GM18867 (cell line): Measurements from ENCODE around the gene RNF2.
A peak's percentile ranks its signal among the peaks of the same experiment; 100 is the strongest.
"Not testable (repeated sequence)": the region's sequence is repeated elsewhere in the genome, so short reads cannot be mapped to it uniquely, and the experiment has no call there.

Experiments used
- ATAC-seq: cut with Tn5 transposase; IDR thresholded peaks from one replicate; pipeline ENCODE4 v1.9.1; 2021; ENCODE audit warnings: mild to moderate bottlenecking, moderate library complexity; ENCODE audit not compliant: unreplicated experiment

The RNF2 gene

DNA sequence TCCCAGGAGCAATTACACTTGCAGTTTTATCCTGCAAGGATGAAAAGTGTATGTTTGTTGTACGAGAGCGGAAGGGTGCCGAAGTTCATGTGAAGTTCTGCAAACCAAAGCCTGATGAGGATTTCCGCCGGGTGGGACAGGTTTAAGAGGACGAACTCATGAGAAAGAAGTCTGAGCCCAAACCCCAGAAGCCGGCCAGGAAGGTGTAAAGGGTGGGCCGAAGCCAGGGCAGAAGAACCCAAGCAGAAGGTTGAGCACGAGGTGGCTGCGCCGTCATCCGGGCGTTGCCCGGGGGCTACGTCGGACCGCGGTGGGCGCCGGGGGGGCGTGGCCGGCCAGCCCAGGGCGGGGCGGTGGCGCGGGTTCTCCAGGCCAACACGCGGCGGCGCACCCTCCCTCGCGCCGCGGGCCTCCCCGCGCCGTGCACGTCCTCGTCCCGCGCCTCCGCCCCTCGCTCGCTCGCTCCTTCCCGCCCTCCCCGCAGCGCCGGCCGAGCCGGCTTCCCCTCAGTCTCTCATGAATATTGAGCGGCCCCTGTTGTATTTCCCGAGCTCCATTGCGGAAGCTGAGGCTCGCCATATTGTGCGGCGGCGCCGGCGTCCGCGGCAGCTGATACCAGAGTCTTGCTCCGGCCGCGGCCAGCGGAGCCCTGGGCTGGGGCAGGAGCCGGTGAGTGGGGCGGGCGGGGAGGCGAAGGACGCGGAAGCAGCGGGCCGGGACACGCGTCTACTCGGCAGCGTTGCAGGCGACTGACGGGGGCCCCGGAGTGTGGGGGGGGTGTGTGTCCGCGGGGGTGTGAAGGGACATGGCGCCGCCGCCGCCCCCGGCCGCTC is at the start of gene RNF2:
Gene RNF2 (plus strand): TSS at position 578 of the 833 bp plus-strand sequence. CDS start 41,996 bp downstream, outside the sequence.
- ATAC-seq = peak; percentile 93

DNA sequence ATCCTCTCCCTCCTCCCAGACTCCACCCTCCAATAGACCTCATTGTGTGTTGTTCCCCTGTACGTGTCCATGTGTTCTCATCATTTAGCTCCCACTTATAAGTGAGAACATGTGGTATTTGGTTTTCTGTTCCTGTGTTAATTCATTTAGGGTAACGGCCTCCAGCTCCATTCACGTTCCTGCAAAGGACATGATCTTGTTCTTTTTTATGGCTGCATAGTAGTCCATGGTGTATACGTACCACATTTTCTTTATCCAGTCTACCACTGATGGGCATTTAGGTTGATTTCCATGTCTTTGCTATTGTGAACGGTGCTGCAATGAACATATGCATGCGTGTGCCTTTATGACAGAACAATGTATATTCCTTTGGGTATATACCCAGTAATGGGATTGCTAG is 45.4 kb upstream of the RNF2 start:
- ATAC-seq = not testable (repeated sequence)

DNA sequence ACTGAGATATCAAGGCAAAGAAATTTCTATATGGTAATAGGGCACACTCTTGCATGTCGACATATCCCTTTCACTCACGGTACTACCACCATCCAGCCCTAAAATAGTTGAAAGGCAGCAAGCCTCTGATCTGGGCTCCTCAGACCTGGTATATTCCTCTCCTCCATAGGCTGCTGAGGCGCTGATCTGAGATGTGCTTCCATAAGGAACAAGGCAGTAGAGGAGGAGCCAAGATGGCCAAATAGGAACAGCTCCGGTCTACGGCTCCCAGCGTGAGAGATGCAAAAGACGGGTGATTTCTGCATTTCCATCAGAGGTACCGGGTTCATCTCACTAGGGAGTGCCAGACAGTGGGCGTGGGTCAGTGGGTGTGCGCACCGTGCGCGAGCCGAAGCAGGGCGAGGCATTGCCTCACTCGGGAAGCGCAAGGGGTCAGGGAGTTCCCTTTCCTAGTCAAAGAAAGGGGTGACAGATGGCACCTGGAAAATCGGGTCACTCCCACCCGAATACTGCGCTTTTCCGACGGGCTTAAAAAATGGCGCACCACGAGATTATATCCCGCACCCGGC is 44.0 kb upstream of the RNF2 start:
- not testable (repeated sequence) for ATAC-seq

DNA sequence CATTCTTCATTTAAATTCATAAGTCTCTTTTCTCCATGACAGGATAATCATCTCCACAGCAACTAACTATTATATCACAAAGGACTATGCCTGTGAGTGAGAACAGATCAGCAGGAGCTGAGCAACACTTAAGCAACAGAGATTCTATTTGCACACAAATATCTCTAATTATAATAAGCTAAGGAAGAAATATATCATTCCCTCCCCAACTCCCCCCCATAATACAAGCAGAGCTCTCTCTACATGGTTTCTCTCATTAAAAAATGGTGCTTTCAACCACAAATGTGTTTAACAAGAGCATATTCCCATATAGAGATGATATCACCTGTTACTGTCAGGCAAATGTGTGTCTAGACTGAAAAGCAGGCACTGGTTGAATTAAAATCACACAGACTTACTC is 36.5 kb upstream of the RNF2 start:
- no peak for ATAC-seq

DNA sequence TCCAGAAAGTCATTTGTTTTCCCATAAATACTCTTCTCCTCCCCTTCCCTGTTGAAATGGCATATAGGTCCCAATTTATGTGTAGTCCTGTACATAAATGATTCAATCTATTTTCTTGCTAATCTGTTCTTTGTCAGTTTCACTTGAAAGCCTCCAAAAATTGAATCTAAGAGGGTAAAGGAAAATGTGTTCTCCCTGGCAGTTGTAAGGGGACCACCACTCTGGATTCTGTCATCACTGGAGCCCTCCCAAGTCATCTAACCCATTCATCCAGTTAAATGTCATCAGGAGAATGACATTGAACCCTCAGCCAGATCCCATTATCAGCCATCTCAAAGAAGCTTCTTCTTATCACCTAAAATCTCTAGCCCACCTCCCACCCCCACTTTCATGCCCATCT is 35.0 kb upstream of the RNF2 start:
- ATAC-seq = no peak

DNA sequence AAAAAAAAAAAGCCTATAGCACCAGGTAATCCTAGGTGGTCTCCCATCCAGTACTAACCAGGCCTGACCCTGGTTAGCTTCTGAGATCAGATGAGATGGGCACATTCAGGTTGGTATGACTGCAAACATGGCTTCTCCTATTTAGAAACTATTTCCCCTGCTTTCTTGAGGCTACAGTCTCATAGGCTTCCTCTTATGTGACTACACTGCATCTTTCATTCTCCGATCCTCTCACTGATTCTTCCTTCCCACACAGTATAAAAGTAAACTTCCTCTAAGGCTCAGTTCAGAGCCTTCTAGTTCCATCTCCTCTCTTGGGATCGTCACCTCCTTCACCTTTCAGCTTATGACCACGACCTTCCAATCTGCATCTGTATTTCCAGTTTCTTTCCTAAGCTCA is 30.4 kb upstream of the RNF2 start:
- ATAC-seq = no peak

DNA sequence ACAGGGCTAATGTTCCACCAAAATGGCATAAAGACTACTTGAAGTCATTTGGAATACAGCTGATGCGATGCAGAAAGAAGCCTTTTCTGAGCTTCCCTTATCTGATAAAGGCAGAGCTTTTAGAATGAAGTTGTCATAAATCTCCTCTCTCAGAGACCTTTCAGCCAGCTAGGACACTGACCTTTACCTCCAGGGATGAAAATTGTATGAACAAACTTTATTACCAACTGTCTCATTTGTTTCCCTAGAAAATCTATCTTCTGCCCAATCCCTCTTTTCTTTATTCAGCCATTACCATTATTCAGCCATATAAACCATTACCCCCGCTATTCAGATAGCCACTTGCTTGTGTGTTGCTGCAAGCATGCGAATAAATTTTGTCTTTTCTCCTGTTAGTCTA is 29.7 kb upstream of the RNF2 start:
- ATAC-seq = no peak

DNA sequence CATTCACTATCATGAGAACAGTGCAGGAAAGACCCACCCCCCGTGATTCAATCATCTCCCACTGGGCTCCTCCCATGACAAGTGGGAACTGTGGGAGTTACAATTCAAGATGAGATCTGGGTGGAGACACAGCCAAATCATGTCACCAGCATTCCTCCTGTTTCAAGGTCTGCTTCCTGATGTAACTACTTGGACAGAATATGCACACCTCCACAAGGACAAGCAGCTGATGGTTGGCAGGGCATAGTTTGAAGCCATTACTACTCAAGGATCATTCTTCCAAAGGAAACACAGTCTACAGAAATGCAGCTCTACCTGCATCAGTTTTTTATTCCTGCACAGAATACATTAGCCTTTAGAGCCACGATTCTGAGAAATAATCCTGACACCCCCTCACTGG is 28.5 kb upstream of the RNF2 start:
- ATAC-seq = no peak

DNA sequence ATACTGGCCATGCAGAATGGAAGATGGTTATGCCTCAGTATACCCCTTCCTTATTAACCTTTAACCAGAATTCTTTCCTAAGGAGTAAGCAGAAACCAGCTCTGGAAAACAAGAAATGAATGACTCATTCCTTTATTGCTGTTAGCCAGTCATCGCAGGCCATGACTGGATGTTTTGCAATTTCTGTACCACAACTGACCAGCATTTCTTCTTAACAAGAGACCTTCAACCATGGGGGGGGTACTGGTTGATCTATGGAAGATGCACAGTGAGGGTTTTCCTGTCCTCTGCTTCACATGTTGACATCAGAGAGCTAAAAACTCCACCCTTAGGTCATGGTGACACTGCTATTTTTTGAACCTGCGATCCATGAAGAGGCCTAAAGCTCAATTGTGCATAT is 28.0 kb upstream of the RNF2 start:
- no peak for ATAC-seq

DNA sequence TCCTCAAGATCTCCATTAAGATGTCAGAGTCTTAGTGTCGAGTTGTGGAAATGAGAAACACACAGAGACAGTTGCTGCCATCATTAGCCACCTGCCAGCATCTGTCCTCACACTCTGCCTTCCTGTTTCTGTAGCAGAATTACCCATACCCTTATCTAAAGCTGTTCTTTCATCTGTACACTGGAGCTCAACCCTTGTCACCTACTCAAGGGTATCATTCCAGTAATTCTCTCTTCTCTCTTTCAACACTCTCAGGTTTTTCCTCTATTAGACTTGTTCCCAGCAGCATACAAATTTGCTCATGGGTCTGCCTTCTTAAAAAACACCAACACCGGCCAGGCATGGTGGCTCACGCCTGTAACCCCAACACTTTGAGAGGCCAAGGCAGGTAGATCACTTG is 27.4 kb upstream of the RNF2 start:
- ATAC-seq = no peak

DNA sequence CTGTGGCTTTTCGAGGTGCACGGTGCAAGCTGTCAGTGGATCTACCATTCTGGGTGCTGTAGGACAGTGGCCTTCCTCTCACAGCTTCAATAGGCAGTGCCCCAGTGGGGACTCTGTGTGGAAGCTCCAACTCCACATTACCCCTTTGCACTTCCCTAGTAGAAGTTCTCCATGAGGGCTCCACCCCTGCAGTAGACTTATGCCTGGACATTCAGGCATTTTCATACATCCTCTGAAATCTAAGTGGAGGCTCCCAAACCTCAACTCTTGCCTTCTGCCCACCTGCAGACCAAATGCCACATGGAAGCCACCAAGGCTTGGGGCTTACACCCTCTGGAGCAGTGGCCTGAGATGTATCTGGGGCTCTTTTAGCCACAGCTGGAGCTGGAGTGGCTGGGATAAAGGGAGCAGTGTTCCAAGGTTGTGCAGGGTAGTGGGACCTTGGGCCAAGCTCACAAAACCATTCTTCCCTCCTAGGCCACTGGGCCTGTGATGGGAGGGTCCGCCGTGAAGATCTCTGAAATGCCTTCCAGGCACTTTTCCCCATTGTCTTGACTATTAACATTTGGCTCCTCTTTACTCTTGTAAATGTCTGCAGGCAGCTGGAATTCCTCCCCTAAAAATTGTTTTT is 18.0 kb upstream of the RNF2 start:
- no peak for ATAC-seq

DNA sequence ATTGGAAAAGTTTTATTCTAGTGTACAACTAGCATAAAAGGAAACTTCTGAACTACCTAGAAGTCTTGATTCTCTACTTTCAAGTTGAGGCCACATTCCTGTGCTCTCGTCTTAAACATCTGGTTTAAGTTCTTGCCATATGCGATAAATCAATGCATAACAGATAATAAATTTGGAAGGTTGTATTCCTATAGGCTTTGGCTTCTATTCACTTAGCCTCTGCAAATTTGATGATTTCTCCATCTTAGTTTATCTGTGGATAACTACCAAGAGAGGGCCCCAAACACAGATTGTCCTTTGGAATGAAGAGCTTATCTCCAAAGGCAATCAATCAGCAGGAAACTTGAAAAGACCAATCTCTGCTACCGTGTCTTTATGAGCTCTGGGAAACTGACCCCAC is 11.7 kb upstream of the RNF2 start:
- no peak for ATAC-seq

DNA sequence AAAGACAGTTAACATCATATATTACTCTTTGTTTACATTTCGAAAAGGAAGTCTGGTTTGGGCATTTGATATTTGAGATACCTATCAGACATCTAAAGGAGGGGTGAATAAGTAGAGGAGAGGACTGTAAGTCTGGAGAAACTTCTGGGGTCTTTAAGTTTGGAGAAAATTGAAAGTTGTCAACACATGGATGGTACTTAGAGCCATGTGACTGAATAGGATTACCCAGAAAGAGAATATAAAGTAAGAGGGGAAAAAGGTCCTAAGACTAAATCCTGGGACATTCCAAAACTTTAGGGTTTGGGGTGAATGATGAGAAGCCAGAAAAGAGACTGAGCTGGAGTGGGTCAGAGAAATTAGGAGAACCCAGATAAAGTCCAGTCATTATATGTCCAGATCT is 10.1 kb upstream of the RNF2 start:
- ATAC-seq = no peak

DNA sequence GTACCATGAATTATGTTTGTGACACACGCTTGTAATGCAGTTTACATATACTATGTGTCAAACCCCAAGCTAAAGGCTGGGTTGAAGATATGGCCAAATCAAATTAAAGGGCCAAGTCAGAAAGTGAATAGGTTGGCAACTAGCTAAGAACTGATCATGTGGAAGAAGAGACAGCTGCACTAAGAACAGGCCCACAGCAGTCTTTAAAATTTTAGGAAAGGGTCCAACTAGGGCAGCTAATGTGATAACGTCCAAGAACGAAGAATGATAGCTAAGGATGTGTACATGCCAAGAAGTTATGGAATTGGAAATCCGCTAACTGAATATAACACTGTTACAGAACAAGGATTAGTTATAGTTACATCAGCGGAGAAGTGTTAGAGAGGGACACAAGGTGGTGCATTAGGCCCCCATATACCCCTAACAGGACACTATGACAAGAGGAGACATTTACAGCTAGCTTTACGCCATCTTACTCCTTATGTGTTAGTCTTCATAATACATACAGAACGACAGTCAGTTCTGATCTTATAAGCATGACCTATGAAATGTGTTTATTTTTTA is 6.5 kb upstream of the RNF2 start:
- ATAC-seq = no peak

DNA sequence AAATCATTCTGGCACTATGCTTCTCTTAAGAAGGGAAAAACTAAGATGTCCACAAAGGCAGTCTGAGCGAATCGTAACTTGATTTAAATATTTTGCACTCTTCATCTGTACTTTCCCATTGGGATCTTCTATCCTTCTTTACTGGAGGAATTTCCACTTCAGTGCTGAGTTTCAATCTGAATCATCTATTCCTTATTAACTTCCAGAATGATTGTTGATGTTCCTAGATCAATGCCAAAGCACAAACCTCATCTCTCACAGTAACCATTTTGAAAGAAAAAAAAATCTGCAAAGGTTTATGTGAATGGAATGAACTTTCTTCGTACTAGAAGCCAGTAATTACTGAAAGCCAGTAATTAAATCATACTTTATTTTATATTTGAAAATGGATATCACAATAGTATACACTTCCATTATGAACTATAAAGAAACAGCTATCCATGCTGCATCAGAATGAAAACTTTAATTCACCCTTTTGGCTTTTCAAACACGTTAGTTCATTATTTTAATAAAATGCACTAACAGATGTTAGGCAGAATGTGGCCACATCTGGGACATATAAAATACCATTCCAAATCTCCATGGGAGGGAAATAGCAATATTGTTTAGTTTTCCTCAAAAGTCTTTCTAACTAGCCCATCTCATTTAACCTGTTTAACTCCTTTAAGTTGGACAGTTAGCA is 5.5 kb upstream of the RNF2 start:
- no peak for ATAC-seq

DNA sequence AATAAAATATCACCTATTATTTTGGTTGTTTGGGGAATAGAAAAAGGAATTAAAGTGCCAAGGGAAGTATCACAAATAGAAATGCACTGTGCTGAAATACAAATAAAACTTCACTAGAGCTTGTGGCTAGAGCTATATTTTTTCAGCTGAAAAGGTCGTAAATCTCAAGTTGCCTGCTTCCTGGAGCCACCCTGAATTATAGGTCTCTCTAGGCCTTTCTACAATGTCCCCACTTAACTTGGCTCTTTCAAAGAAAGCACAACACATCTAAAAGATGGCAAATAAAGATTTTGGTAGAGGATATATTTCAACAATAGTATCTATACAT is 5.0 kb upstream of the RNF2 start:
- ATAC-seq = no peak

DNA sequence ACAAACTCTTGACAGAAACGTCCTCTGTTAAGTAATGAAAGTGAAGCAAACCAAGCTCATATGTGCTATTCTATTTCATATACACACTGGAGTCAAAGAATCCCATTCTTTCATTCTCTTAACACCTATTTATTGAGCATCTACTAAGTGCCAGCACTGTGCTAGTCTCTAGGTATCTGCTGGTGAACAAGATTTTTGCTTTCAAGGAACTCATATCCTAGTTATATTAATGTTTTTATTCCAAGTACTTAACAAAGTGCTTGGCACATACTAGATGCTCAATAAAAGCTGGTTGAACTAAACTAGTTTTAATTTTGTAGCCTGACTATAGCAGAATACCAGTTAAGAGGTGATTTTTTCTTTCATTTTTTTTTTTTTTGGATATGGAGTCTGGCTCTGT is 3.6 kb upstream of the RNF2 start:
- ATAC-seq = no peak

DNA sequence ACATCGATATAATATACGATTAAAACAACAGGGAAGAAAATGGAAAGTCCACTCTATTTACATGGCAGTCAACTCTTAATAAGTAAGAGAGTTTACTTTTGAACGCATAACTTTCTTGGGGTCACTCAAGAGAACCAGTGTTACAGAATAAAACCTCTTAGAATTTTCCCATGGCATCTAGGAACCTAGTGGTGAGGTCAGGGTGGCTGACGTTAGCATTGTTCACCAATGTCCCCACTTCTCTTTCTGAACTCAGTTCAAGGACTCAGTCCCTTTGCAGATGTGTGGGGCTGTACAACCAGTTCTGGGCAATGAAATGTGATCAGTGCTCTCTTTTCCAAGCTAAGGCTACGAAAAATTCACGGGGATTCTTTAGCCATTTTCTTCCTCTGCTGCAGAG is 2.6 kb upstream of the RNF2 start:
- no peak for ATAC-seq

DNA sequence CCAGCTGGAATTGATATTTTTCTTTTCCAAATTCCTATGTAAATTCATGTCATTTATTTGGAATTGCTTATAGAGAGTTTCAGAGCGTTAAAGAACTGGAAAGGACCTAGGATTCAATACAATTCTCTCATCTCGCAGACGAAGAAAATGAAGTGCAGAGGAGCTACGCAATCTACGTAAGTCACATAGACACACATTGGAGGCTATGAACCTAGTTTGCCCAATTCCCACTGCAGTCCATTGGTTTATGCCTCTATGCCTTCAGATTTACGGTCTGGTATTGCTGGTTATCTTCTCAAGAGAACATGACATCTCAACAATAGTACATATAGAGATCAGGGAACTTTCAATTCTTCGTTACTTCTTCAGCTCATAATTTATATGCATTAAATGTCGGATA is 971 bp upstream of the RNF2 start:
- no peak for ATAC-seq

DNA sequence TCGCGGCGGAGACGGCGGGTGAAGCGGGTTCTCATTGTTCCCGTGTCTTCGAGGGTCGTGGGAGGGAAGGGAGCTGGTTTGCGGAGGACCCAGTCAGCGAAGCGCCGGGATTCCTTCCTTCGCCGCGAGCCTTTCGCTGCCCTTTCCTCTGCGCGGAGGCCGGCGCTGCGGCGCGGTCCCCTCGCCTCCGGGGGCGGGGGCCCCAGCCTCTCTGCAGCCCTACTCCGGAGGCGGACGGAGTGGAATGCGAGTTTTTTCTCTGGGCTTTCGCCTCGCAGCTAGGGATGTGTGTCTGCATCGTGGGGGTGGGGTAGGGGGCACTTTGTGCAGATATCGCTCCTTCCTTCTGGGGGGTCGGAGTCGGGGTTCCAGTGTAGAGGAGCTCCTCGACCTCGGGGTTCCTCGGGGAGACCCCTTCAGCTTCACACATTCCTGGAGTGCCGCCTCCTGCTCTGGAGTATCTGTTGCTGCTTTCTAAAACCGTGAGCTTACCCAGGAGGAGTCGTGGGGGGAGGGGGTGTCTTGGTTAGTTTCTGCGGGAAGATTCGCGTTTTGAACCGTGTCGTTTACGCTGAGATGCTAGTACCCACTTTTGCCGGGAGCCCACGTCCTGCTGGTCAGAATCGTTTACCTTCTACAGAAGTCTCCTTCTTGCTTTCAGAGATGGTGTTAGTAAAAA is 595 bp downstream of the RNF2 start:
- peak; percentile 25 for ATAC-seq

DNA sequence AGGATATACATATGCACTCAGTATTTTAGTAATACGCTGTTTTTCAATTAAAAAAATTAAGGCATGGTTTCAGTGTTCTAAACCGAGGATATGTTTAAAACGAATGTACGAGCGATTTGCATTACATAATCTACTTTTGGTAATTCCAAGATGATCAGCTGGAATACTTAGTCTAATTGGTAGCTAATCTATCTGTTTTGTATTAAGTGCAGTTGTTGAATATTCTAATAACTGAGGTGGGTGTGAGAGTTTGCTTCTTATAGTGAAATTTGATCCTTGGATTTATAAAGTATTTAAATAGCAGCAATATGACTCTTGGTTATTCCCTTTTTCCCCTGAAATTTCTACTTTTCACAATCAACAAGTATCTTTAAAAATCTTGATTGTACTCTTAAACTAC is 1.3 kb downstream of the RNF2 start:
- no peak for ATAC-seq
